ENCODE data around the gene PAQR9.

The PAQR9 gene

GRCh38 chr3:142940472-142940871 lies 23.0 kb downstream of the PAQR9 start:
- Histone ChIP-seq H4K20me1 (ENCODE audit: insufficient read depth, low read length) (no peaks in the 10 kb centered on the region), H3K9me3 (ENCODE audit: low read length) (no peaks in the 10 kb centered on the region), H3K4me1 (ENCODE audit: insufficient read depth, low read length, severe bottlenecking) (no peaks in the 10 kb centered on the region), H2AFZ (ENCODE audit: low read length) (no peak overlapping the region), H3K9ac (ENCODE audit: low read length) (no peak overlapping the region), H3K27ac (ENCODE audit: low read depth, low read length, poor library complexity, severe bottlenecking) (no peak overlapping the region), H3K4me2 (ENCODE audit: low read length) (no peak overlapping the region), H3K9me2 (ENCODE audit: low read depth, low read length) (no peaks in the 10 kb centered on the region), H3K4me3 (ENCODE audit: low read depth, low read length, poor library complexity, severe bottlenecking) (no peak overlapping the region), H3K27me3 (ENCODE audit: insufficient read depth, low read length) (peaks cover 9% of the 10 kb centered on the region), H3F3A (ENCODE audit: insufficient read depth, low read length) (no peaks in the 10 kb centered on the region), H3K36me3 (ENCODE audit: insufficient read depth, low read length) (no peaks in the 10 kb centered on the region), H3K79me2 (ENCODE audit: insufficient read depth, low read length) (no peaks in the 10 kb centered on the region)
- TF ChIP-seq CTCF (IDR thresholded peaks at IDR 0.05; ENCODE audit: low read length) (no peak), EZH2 (IDR thresholded peaks at IDR 0.05; ENCODE audit: borderline replicate concordance, low read length) (no peak)

GRCh38 chr3:142940000-142940399 lies 23.5 kb downstream of the PAQR9 start:
- H3K4me3 ChIP-seq (ENCODE audit: low read depth, low read length, poor library complexity, severe bottlenecking) = no peak overlapping the region
- H3K36me3 ChIP-seq (ENCODE audit: insufficient read depth, low read length) = no peaks in the 10 kb centered on the region
- H3K9ac ChIP-seq (ENCODE audit: low read length) = no peak overlapping the region
- no peak overlapping the region for H3K4me2 ChIP-seq (ENCODE audit: low read length)
- H3K27me3 ChIP-seq (ENCODE audit: insufficient read depth, low read length) = peaks cover 9% of the 10 kb centered on the region
- no peaks in the 10 kb centered on the region for H4K20me1 ChIP-seq (ENCODE audit: insufficient read depth, low read length)
- no peaks in the 10 kb centered on the region for H3F3A ChIP-seq (ENCODE audit: insufficient read depth, low read length)
- H2AFZ ChIP-seq (ENCODE audit: low read length) = no peak overlapping the region
- no peaks in the 10 kb centered on the region for H3K4me1 ChIP-seq (ENCODE audit: insufficient read depth, low read length, severe bottlenecking)
- no peaks in the 10 kb centered on the region for H3K79me2 ChIP-seq (ENCODE audit: insufficient read depth, low read length)
- no peak overlapping the region for H3K27ac ChIP-seq (ENCODE audit: low read depth, low read length, poor library complexity, severe bottlenecking)
- TF ChIP-seq EZH2 (IDR thresholded peaks at IDR 0.05; ENCODE audit: borderline replicate concordance, low read length) (no peak), CTCF (IDR thresholded peaks at IDR 0.05; ENCODE audit: low read length) (no peak)
- no peaks in the 10 kb centered on the region for H3K9me3 ChIP-seq (ENCODE audit: low read length)
- H3K9me2 ChIP-seq (ENCODE audit: low read depth, low read length) = no peaks in the 10 kb centered on the region

GRCh38 chr3:142935963-142936362 lies 27.5 kb downstream of the PAQR9 start:
- Histone ChIP-seq H3K4me1 (ENCODE audit: insufficient read depth, low read length, severe bottlenecking) (no peaks in the 10 kb centered on the region), H3K79me2 (ENCODE audit: insufficient read depth, low read length) (no peaks in the 10 kb centered on the region), H4K20me1 (ENCODE audit: insufficient read depth, low read length) (no peaks in the 10 kb centered on the region), H3K4me3 (ENCODE audit: low read depth, low read length, poor library complexity, severe bottlenecking) (no peak overlapping the region), H3K4me2 (ENCODE audit: low read length) (no peak overlapping the region), H3K27me3 (ENCODE audit: insufficient read depth, low read length) (peaks cover 9% of the 10 kb centered on the region; the same call in 1 of the 2 replicates), H2AFZ (ENCODE audit: low read length) (no peak overlapping the region), H3K9me2 (ENCODE audit: low read depth, low read length) (no peaks in the 10 kb centered on the region), H3K36me3 (ENCODE audit: insufficient read depth, low read length) (no peaks in the 10 kb centered on the region), H3K9me3 (ENCODE audit: low read length) (no peaks in the 10 kb centered on the region), H3K9ac (ENCODE audit: low read length) (no peak overlapping the region), H3K27ac (ENCODE audit: low read depth, low read length, poor library complexity, severe bottlenecking) (no peak overlapping the region), H3F3A (ENCODE audit: insufficient read depth, low read length) (no peaks in the 10 kb centered on the region)
- TF ChIP-seq EZH2 (IDR thresholded peaks at IDR 0.05; ENCODE audit: borderline replicate concordance, low read length) (no peak), CTCF (IDR thresholded peaks at IDR 0.05; ENCODE audit: low read length) (no peak)
